Measurements from ENCODE around the gene ADAMTS2. TPM values are rescaled to one million over a fixed set of nuclear protein-coding genes. Genes with fewer than 3 reads are reported as not detected.

The ADAMTS2 gene
- total and polyA plus RNA-seq, 8 donors, result 1.8 to 41.5 (median 11.6) TPM

- intact Hi-C loops (cut with DNase I; ENCODE audit: low total_unique reads), result no loop called here
- Histone ChIP-seq H3K36me3 (peaks cover 0 to 20% (median 4%) of the 10 kb centered on the region in 4 donors), H3K4me3 (no peak overlapping the region), H3K9me3 (peaks cover 0 to 10% (median 8%) of the 10 kb centered on the region in 4 donors), H3K4me1 (peaks cover 9 to 11% (median 10%) of the 10 kb centered on the region in 4 donors), H3K27me3 (peaks cover 0 to 13% (median 11%) of the 10 kb centered on the region in 3 donors), H3K27ac (no peak overlapping the region)
- DNase-seq, result no peak
- TF ChIP-seq POLR2AphosphoS5 (IDR thresholded peaks at IDR 0.05), result no peak
- no peak for TF ChIP-seq POLR2A (IDR thresholded peaks at IDR 0.05)
- TF ChIP-seq, protein P1, sequence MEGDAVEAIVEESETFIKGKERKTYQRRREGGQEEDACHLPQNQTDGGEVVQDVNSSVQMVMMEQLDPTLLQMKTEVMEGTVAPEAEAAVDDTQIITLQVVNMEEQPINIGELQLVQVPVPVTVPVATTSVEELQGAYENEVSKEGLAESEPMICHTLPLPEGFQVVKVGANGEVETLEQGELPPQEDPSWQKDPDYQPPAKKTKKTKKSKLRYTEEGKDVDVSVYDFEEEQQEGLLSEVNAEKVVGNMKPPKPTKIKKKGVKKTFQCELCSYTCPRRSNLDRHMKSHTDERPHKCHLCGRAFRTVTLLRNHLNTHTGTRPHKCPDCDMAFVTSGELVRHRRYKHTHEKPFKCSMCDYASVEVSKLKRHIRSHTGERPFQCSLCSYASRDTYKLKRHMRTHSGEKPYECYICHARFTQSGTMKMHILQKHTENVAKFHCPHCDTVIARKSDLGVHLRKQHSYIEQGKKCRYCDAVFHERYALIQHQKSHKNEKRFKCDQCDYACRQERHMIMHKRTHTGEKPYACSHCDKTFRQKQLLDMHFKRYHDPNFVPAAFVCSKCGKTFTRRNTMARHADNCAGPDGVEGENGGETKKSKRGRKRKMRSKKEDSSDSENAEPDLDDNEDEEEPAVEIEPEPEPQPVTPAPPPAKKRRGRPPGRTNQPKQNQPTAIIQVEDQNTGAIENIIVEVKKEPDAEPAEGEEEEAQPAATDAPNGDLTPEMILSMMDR (IDR thresholded peaks at IDR 0.05), result no peak
- no peak for TF ChIP-seq EP300 (IDR thresholded peaks at IDR 0.05)
- WGBS, 5 donors, result 87 to 93% (median 90%) methylated on average over 20 to 24 of the region's 24 CpGs
Observed at GRCh38 chr5:179162351-179163235, 182.7 kb downstream of the ADAMTS2 start.

DNA sequence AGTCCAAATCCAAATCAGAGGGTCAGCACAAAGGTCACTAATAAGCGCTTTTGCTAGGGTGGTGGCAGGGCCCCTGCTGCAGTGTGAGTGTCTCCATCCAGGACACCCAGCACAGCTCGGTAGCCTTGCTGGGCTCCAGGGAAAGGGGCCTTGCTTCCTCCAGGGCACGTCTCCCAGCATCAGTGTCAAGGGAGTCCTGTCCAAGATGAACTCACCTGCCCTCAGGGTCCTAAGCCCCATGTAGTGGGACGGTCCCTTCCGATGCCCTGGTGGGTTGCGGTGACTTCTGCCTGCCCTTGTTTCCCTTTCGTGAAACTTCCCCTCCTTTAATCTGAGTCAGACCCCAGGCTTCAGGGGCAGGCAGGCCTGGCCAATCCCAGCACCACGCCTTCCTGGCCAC, 183.4 kb downstream of the ADAMTS2 start:
- peaks cover 0 to 11% (median 4%) of the 10 kb centered on the region in 3 donors for H3K27me3 ChIP-seq
- no peak overlapping the region for H3K4me3 ChIP-seq
- peaks cover 0 to 20% (median 4%) of the 10 kb centered on the region in 4 donors for H3K36me3 ChIP-seq
- no peak overlapping the region for H3K27ac ChIP-seq
- no peak for DNase-seq
- peaks cover 0 to 10% (median 8%) of the 10 kb centered on the region in 4 donors for H3K9me3 ChIP-seq
- peaks cover 3 to 4% (median 3%) of the 10 kb centered on the region in 4 donors for H3K4me1 ChIP-seq
- 83 to 95% (median 94%) methylated on average over 7 to 8 of the region's 8 CpGs for WGBS, 5 donors
- TF ChIP-seq EP300 (IDR thresholded peaks at IDR 0.05) (no peak), POLR2AphosphoS5 (IDR thresholded peaks at IDR 0.05) (no peak)
- TF ChIP-seq, protein P1 (IDR thresholded peaks at IDR 0.05), result no peak
- intact Hi-C loops (cut with DNase I; ENCODE audit: low total_unique reads), result no loop called here

DNA sequence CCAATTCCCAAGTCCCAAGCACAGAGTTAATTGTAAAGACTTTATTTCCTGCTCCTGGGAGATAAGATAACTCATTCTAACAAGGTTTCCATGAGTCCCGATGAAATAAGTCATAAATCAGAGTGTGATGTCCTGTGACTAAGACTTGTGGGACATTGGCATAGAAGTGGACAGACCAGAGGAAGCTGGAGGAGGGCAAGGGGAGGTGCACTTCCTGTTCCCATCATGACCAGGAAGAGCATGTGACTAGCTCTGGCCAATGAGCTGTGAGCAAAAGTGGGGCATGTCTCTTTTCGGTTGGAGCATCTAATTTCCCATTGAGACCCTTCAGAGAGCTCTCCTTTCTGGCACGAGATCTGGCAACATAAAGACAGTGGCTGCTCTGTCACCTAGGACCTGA, 184.7 kb downstream of the ADAMTS2 start:
- DNase-seq, result no peak

GRCh38 chr5:179158556-179158955, 186.7 kb downstream of the ADAMTS2 start:
- WGBS, 5 donors, result 90 to 95% (median 91%) methylated on average over 14 of the region's 14 CpGs
- Histone ChIP-seq H3K36me3 (peaks cover 0 to 38% (median 7%) of the 10 kb centered on the region in 4 donors), H3K9me3 (peaks cover 0 to 10% (median 8%) of the 10 kb centered on the region in 4 donors), H3K4me3 (no peak overlapping the region), H3K27me3 (no peaks in the 10 kb centered on the region), H3K4me1 (no peaks in the 10 kb centered on the region), H3K27ac (no peak overlapping the region)
- TF ChIP-seq EP300 (IDR thresholded peaks at IDR 0.05) (no peak), POLR2A (IDR thresholded peaks at IDR 0.05) (no peak), POLR2AphosphoS5 (IDR thresholded peaks at IDR 0.05) (no peak)
- TF ChIP-seq, protein P1 (IDR thresholded peaks at IDR 0.05), result no peak
- intact Hi-C loops (cut with DNase I; ENCODE audit: low total_unique reads), result no loop called here
- DNase-seq, result no peak

More for the DNA sequence above, 184.7 kb downstream of the ADAMTS2 start:
- Histone ChIP-seq H3K27ac (no peak overlapping the region), H3K4me3 (no peak overlapping the region), H3K4me1 (no peaks in the 10 kb centered on the region), H3K9me3 (peaks cover 0 to 10% (median 8%) of the 10 kb centered on the region in 4 donors), H3K27me3 (no peaks in the 10 kb centered on the region), H3K36me3 (peaks cover 0 to 20% (median 4%) of the 10 kb centered on the region in 4 donors)
- TF ChIP-seq POLR2A (IDR thresholded peaks at IDR 0.05) (no peak), POLR2AphosphoS5 (IDR thresholded peaks at IDR 0.05) (no peak), EP300 (IDR thresholded peaks at IDR 0.05) (no peak)
- TF ChIP-seq, protein P1 (IDR thresholded peaks at IDR 0.05), result no peak
- intact Hi-C loops (cut with DNase I; ENCODE audit: low total_unique reads), result no loop called here
- 72 to 84% (median 81%) methylated on average over 3 of the region's 3 CpGs for WGBS, 5 donors
